ENCODE measurements around the gene IPO9. TPM values are rescaled to one million over a fixed set of nuclear protein-coding genes. Genes with fewer than 3 reads are reported as not detected.
A peak's percentile ranks its signal among the peaks of the same experiment; 100 is the strongest.
"Not testable (repeated sequence)": the region's sequence is repeated elsewhere in the genome, so short reads cannot be mapped to it uniquely, and the experiment has no call there.

The IPO9 gene
- total RNA-seq, 1 experiment from 2014 or later = 33.1 TPM

GRCh38 chr1:201888282-201889089 lies 59.5 kb downstream of the IPO9 start, which contains the start of gene SHISA4:
Gene SHISA4 (plus strand): TSS chr1:201888898. CDS start chr1:201888995, 97 bp downstream.
- DNase-seq (ENCODE audit: low read depth) = peak; percentile 87

GRCh38 chr1:201889090-201889968 lies 60.4 kb downstream of the IPO9 start:
- DNase-seq (ENCODE audit: low read depth) = no peak

- DNase-seq (ENCODE audit: low read depth) = no peak
These were observed 61.3 kb downstream of the IPO9 start for GRCh38 chr1:201890223-201890622.

- DNase-seq (ENCODE audit: low read depth) = no peak
These were observed 62.0 kb downstream of the IPO9 start for GRCh38 chr1:201890806-201891450.

- DNase-seq (ENCODE audit: low read depth) = no peak
These were observed 62.6 kb downstream of the IPO9 start for GRCh38 chr1:201891451-201892045.

GRCh38 chr1:201892211-201892610 lies 63.3 kb downstream of the IPO9 start:
- DNase-seq (ENCODE audit: low read depth) = no peak

- no peak for DNase-seq (ENCODE audit: low read depth)
These were observed 64.5 kb downstream of the IPO9 start for GRCh38 chr1:201893431-201893830.

GRCh38 chr1:201894343-201895119 lies 65.6 kb downstream of the IPO9 start:
- no peak for DNase-seq (ENCODE audit: low read depth)

GRCh38 chr1:201895120-201895665 lies 66.2 kb downstream of the IPO9 start:
- DNase-seq (ENCODE audit: low read depth) = no peak

- peak; percentile 83 for DNase-seq (ENCODE audit: low read depth)
These were observed 67.2 kb downstream of the IPO9 start for GRCh38 chr1:201895913-201896807.

GRCh38 chr1:201896951-201897391 lies 68.0 kb downstream of the IPO9 start:
- peak; percentile 55 for DNase-seq (ENCODE audit: low read depth)

GRCh38 chr1:201898240-201898894 lies 69.4 kb downstream of the IPO9 start:
- DNase-seq (ENCODE audit: low read depth) = no peak

- no peak for DNase-seq (ENCODE audit: low read depth)
These were observed 70.0 kb downstream of the IPO9 start for GRCh38 chr1:201898992-201899391.

GRCh38 chr1:201899683-201900429 lies 70.9 kb downstream of the IPO9 start:
- DNase-seq (ENCODE audit: low read depth) = no peak

GRCh38 chr1:201900476-201900875 lies 71.5 kb downstream of the IPO9 start:
- DNase-seq (ENCODE audit: low read depth) = no peak

- not testable (repeated sequence) for DNase-seq (ENCODE audit: low read depth)
These were observed 72.1 kb downstream of the IPO9 start for GRCh38 chr1:201901036-201901435.

- peak; percentile 34 for DNase-seq (ENCODE audit: low read depth)
These were observed 73.2 kb downstream of the IPO9 start for GRCh38 chr1:201902198-201902597.

GRCh38 chr1:201903135-201903534 lies 74.2 kb downstream of the IPO9 start:
- DNase-seq (ENCODE audit: low read depth) = peak; percentile 39
